ENCODE data around the gene PIP5KL1. TPM values are rescaled to one million over a fixed set of nuclear protein-coding genes. Genes with fewer than 3 reads are reported as not detected.

The PIP5KL1 gene
- total and polyA plus RNA-seq, 2 donors = 0.33 to 1.2 TPM

- WGBS = 98% methylated on average over 13 of the region's 13 CpGs
- no peaks in the 10 kb centered on the region for H3K9me3 ChIP-seq (ENCODE audit: control insufficient read depth in 2 of 2, insufficient read depth in 1 of 2, low read length in 1 of 2)
- H3K27me3 ChIP-seq (ENCODE audit: control insufficient read depth in 2 of 2, insufficient read depth in 1 of 2, low read length in 1 of 2) = no peaks in the 10 kb centered on the region
Observed at GRCh38 chr9:127961613-127962155, 31.1 kb upstream of the PIP5KL1 start.

GRCh38 chr9:127961155-127961490 is 30.5 kb upstream of the PIP5KL1 start:
- peaks cover 23 to 70% of the 10 kb centered on the region in 2 donors for H3K4me1 ChIP-seq (ENCODE audit: control insufficient read depth in 2 of 2, insufficient read depth in 2 of 2, low read length in 2 of 2)
- H3K9me3 ChIP-seq (ENCODE audit: control insufficient read depth in 2 of 2, insufficient read depth in 1 of 2, low read length in 1 of 2) = no peaks in the 10 kb centered on the region
- no peak for DNase-seq (ENCODE audit: low read depth in 6 of 9, low spot score in 9 of 9)
- no peak overlapping the region for H3K4me3 ChIP-seq (ENCODE audit: low read length in 2 of 2)
- peaks cover 33 to 60% of the 10 kb centered on the region in 2 donors for H3K36me3 ChIP-seq (ENCODE audit: control insufficient read depth in 2 of 2, insufficient read depth in 2 of 2, low read length in 1 of 2)
- H3K27me3 ChIP-seq (ENCODE audit: control insufficient read depth in 2 of 2, insufficient read depth in 1 of 2, low read length in 1 of 2) = no peaks in the 10 kb centered on the region
- H3K27ac ChIP-seq (ENCODE audit: low read depth in 1 of 2, low read length in 1 of 2) = peak overlapping the region; percentile 56 to 80
- 73% methylated on average over 2 of the region's 2 CpGs for WGBS

More at GRCh38 chr9:127961613-127962155, 31.1 kb upstream of the PIP5KL1 start:
- Histone ChIP-seq H3K4me1 (ENCODE audit: control insufficient read depth in 2 of 2, insufficient read depth in 2 of 2, low read length in 2 of 2) (peaks cover 27 to 70% of the 10 kb centered on the region in 2 donors), H3K36me3 (ENCODE audit: control insufficient read depth in 2 of 2, insufficient read depth in 2 of 2, low read length in 1 of 2) (peaks cover 33 to 64% of the 10 kb centered on the region in 2 donors), H3K4me3 (ENCODE audit: low read length in 2 of 2) (no peak overlapping the region), H3K27ac (ENCODE audit: low read depth in 1 of 2, low read length in 1 of 2) (no peak overlapping the region)
- DNase-seq (ENCODE audit: low read depth in 6 of 9, low spot score in 9 of 9) = no peak

- no peaks in the 10 kb centered on the region for H3K27me3 ChIP-seq (ENCODE audit: control insufficient read depth in 2 of 2, insufficient read depth in 1 of 2, low read length in 1 of 2)
- DNase-seq (ENCODE audit: low read depth in 6 of 9, low spot score in 9 of 9) = no peak
- H3K36me3 ChIP-seq (ENCODE audit: control insufficient read depth in 2 of 2, insufficient read depth in 2 of 2, low read length in 1 of 2) = peaks cover 33 to 62% of the 10 kb centered on the region in 2 donors
- peak overlapping the region; percentile 56 to 80 for H3K27ac ChIP-seq (ENCODE audit: low read depth in 1 of 2, low read length in 1 of 2)
- H3K4me1 ChIP-seq (ENCODE audit: control insufficient read depth in 2 of 2, insufficient read depth in 2 of 2, low read length in 2 of 2) = peaks cover 21 to 70% of the 10 kb centered on the region in 2 donors
- WGBS = 87% methylated on average over 11 of the region's 11 CpGs
- no peak overlapping the region for H3K4me3 ChIP-seq (ENCODE audit: low read length in 2 of 2)
- H3K9me3 ChIP-seq (ENCODE audit: control insufficient read depth in 2 of 2, insufficient read depth in 1 of 2, low read length in 1 of 2) = no peaks in the 10 kb centered on the region
Observed at GRCh38 chr9:127960410-127961154, 30.0 kb upstream of the PIP5KL1 start.

GRCh38 chr9:127959841-127960409 is 29.3 kb upstream of the PIP5KL1 start:
- peaks cover 23 to 70% of the 10 kb centered on the region in 2 donors for H3K4me1 ChIP-seq (ENCODE audit: control insufficient read depth in 2 of 2, insufficient read depth in 2 of 2, low read length in 2 of 2)
- peaks cover 33 to 57% of the 10 kb centered on the region in 2 donors for H3K36me3 ChIP-seq (ENCODE audit: control insufficient read depth in 2 of 2, insufficient read depth in 2 of 2, low read length in 1 of 2)
- no peak for DNase-seq (ENCODE audit: low read depth in 6 of 9, low spot score in 9 of 9)
- H3K4me3 ChIP-seq (ENCODE audit: low read length in 2 of 2) = no peak overlapping the region
- H3K27ac ChIP-seq (ENCODE audit: low read depth in 1 of 2, low read length in 1 of 2) = peak overlapping the region; percentile 10 to 80
- 94% methylated on average over 2 of the region's 2 CpGs for WGBS
- H3K27me3 ChIP-seq (ENCODE audit: control insufficient read depth in 2 of 2, insufficient read depth in 1 of 2, low read length in 1 of 2) = no peaks in the 10 kb centered on the region
- no peaks in the 10 kb centered on the region for H3K9me3 ChIP-seq (ENCODE audit: control insufficient read depth in 2 of 2, insufficient read depth in 1 of 2, low read length in 1 of 2)

GRCh38 chr9:127959398-127959797 is 28.8 kb upstream of the PIP5KL1 start:
- Histone ChIP-seq H3K36me3 (ENCODE audit: control insufficient read depth in 2 of 2, insufficient read depth in 2 of 2, low read length in 1 of 2) (peaks cover 33 to 60% of the 10 kb centered on the region in 2 donors), H3K9me3 (ENCODE audit: control insufficient read depth in 2 of 2, insufficient read depth in 1 of 2, low read length in 1 of 2) (no peaks in the 10 kb centered on the region), H3K4me3 (ENCODE audit: low read length in 2 of 2) (no peak overlapping the region), H3K27ac (ENCODE audit: low read depth in 1 of 2, low read length in 1 of 2) (no peak overlapping the region), H3K27me3 (ENCODE audit: control insufficient read depth in 2 of 2, insufficient read depth in 1 of 2, low read length in 1 of 2) (no peaks in the 10 kb centered on the region), H3K4me1 (ENCODE audit: control insufficient read depth in 2 of 2, insufficient read depth in 2 of 2, low read length in 2 of 2) (peaks cover 26 to 71% of the 10 kb centered on the region in 2 donors)
- WGBS = 94% methylated on average over 4 of the region's 4 CpGs
- no peak for DNase-seq (ENCODE audit: low read depth in 6 of 9, low spot score in 9 of 9)

- H3K27ac ChIP-seq (ENCODE audit: low read depth in 1 of 2, low read length in 1 of 2) = no peak overlapping the region
- H3K4me1 ChIP-seq (ENCODE audit: control insufficient read depth in 2 of 2, insufficient read depth in 2 of 2, low read length in 2 of 2) = peaks cover 26 to 69% of the 10 kb centered on the region in 2 donors
- H3K9me3 ChIP-seq (ENCODE audit: control insufficient read depth in 2 of 2, insufficient read depth in 1 of 2, low read length in 1 of 2) = no peaks in the 10 kb centered on the region
- no peak overlapping the region for H3K4me3 ChIP-seq (ENCODE audit: low read length in 2 of 2)
- DNase-seq (ENCODE audit: low read depth in 6 of 9, low spot score in 9 of 9) = no peak
- no peaks in the 10 kb centered on the region for H3K27me3 ChIP-seq (ENCODE audit: control insufficient read depth in 2 of 2, insufficient read depth in 1 of 2, low read length in 1 of 2)
- peaks cover 32 to 58% of the 10 kb centered on the region in 2 donors for H3K36me3 ChIP-seq (ENCODE audit: control insufficient read depth in 2 of 2, insufficient read depth in 2 of 2, low read length in 1 of 2)
- WGBS = 98% methylated on average over 1 of the region's 1 CpG
Observed at GRCh38 chr9:127958728-127959127, 28.2 kb upstream of the PIP5KL1 start.

- 55% methylated on average over 12 of the region's 12 CpGs for WGBS
- Histone ChIP-seq H3K27ac (ENCODE audit: low read depth in 1 of 2, low read length in 1 of 2) (peak overlapping the region; percentile 33 to 52), H3K27me3 (ENCODE audit: control insufficient read depth in 2 of 2, insufficient read depth in 1 of 2, low read length in 1 of 2) (no peaks in the 10 kb centered on the region), H3K36me3 (ENCODE audit: control insufficient read depth in 2 of 2, insufficient read depth in 2 of 2, low read length in 1 of 2) (peaks cover 17 to 58% of the 10 kb centered on the region in 2 donors), H3K4me1 (ENCODE audit: control insufficient read depth in 2 of 2, insufficient read depth in 2 of 2, low read length in 2 of 2) (peaks cover 15 to 61% of the 10 kb centered on the region in 2 donors), H3K9me3 (ENCODE audit: control insufficient read depth in 2 of 2, insufficient read depth in 1 of 2, low read length in 1 of 2) (peaks cover 0 to 3% of the 10 kb centered on the region in 2 donors), H3K4me3 (ENCODE audit: low read length in 2 of 2) (no peak overlapping the region)
- peak in 3 of 9 donors; percentile 70 to 86 (median 73) for DNase-seq (ENCODE audit: low read depth in 6 of 9, low spot score in 9 of 9)
Observed at GRCh38 chr9:127955294-127956015, 24.9 kb upstream of the PIP5KL1 start.

GRCh38 chr9:127954831-127955293 is 24.3 kb upstream of the PIP5KL1 start:
- Histone ChIP-seq H3K27ac (ENCODE audit: low read depth in 1 of 2, low read length in 1 of 2) (peak overlapping the region in 1 of 2 donors; percentile 52), H3K4me1 (ENCODE audit: control insufficient read depth in 2 of 2, insufficient read depth in 2 of 2, low read length in 2 of 2) (peaks cover 12 to 61% of the 10 kb centered on the region in 2 donors), H3K27me3 (ENCODE audit: control insufficient read depth in 2 of 2, insufficient read depth in 1 of 2, low read length in 1 of 2) (no peaks in the 10 kb centered on the region), H3K9me3 (ENCODE audit: control insufficient read depth in 2 of 2, insufficient read depth in 1 of 2, low read length in 1 of 2) (peaks cover 0 to 3% of the 10 kb centered on the region in 2 donors), H3K4me3 (ENCODE audit: low read length in 2 of 2) (no peak overlapping the region), H3K36me3 (ENCODE audit: control insufficient read depth in 2 of 2, insufficient read depth in 2 of 2, low read length in 1 of 2) (peaks cover 23 to 58% of the 10 kb centered on the region in 2 donors)
- WGBS = 91% methylated on average over 13 of the region's 13 CpGs
- DNase-seq (ENCODE audit: low read depth in 6 of 9, low spot score in 9 of 9) = no peak
